OCI-LY1 (cell line): ENCODE measurements around the gene NRG2.

Experiments used
- CTCF ChIP-seq: fragments of 200-600 bp; sonication (generic), shearing (Covaris generic); IDR thresholded peaks from 2 replicates; pipeline ENCODE4 v1.5.1; 2017; ENCODE audit warnings: mild to moderate bottlenecking, antibody characterized with exemption, low read length, moderate library complexity, mixed read lengths
- EZH2 ChIP-seq: fragments of 200-600 bp; sonication (generic), shearing (Covaris generic); IDR thresholded peaks from 2 replicates; pipeline ENCODE4 v1.8.0; 2017; ENCODE audit warnings: borderline replicate concordance, mixed run types, mild to moderate bottlenecking, antibody characterized with exemption, low read length, moderate library complexity, mixed read lengths

- no peak for TF ChIP-seq EZH2
- TF ChIP-seq CTCF = no peak
Measured at GRCh38 chr5:139893873-139894272, 149.2 kb downstream of the NRG2 start.
